Activated CD4-positive, alpha-beta T cell treated with anti-CD3 and anti-CD28 coated beads, Interleukin-2, amount 50 U/mL, for 48 hours (primary cell): ENCODE data around the gene BACE2.
"Not testable (repeated sequence)": the region's sequence is repeated elsewhere in the genome, so short reads cannot be mapped to it uniquely, and the experiment has no call there.

Source experiments
- DNase-seq, 2 experiments: peaks; one replicate each; pipeline ENCODE4 v3.0.0-alpha.2; 2020

BACE2 gene

GRCh38 chr21:41243107-41243506 lies 75.1 kb downstream of the BACE2 start:
- no peak for DNase-seq

GRCh38 chr21:41244266-41244880 lies 76.4 kb downstream of the BACE2 start:
- not testable (repeated sequence) for DNase-seq

GRCh38 chr21:41245509-41246135 lies 77.7 kb downstream of the BACE2 start:
- DNase-seq = no peak

- no peak for DNase-seq
Measured at GRCh38 chr21:41246808-41247207, 78.8 kb downstream of the BACE2 start.

- DNase-seq = no peak
Measured at GRCh38 chr21:41247561-41248545, 79.9 kb downstream of the BACE2 start.

- DNase-seq = no peak
Measured at GRCh38 chr21:41249476-41249875, 81.5 kb downstream of the BACE2 start.

- no peak for DNase-seq
Measured at GRCh38 chr21:41250519-41250918, 82.6 kb downstream of the BACE2 start.

- DNase-seq = no peak
Measured at GRCh38 chr21:41251961-41252642, 84.1 kb downstream of the BACE2 start.

- no peak for DNase-seq
Measured at GRCh38 chr21:41254090-41254700, 86.2 kb downstream of the BACE2 start.

- no peak for DNase-seq
Measured at GRCh38 chr21:41255190-41255589, 87.2 kb downstream of the BACE2 start.

GRCh38 chr21:41256231-41256630 lies 88.3 kb downstream of the BACE2 start:
- DNase-seq = not testable (repeated sequence)

GRCh38 chr21:41256771-41257702 lies 89.1 kb downstream of the BACE2 start:
- no peak for DNase-seq

GRCh38 chr21:41258617-41259016 lies 90.7 kb downstream of the BACE2 start:
- no peak for DNase-seq

GRCh38 chr21:41260428-41260827 lies 92.5 kb downstream of the BACE2 start:
- no peak for DNase-seq

- no peak for DNase-seq
Measured at GRCh38 chr21:41267346-41267745, 99.4 kb downstream of the BACE2 start.

- no peak for DNase-seq
Measured at GRCh38 chr21:41269535-41269934, 101.6 kb downstream of the BACE2 start.

GRCh38 chr21:41277196-41277595 lies 109.2 kb downstream of the BACE2 start:
- no peak for DNase-seq

GRCh38 chr21:41277846-41278245 lies 109.9 kb downstream of the BACE2 start:
- no peak for DNase-seq

- DNase-seq = no peak
Measured at GRCh38 chr21:41280115-41280919, 112.4 kb downstream of the BACE2 start.

- DNase-seq = no peak
Measured at GRCh38 chr21:41282412-41282811, 114.5 kb downstream of the BACE2 start.
